DOHH2 (cell line): Measurements from ENCODE around the gene POFUT2.

Source experiments
- H3F3A ChIP-seq: fragments of 200-600 bp; sonication (generic), shearing (Covaris generic); 2 replicates; pipeline ENCODE4 v1.6.0; 2016; ENCODE audit warnings: antibody characterized with exemption, mild to moderate bottlenecking; ENCODE audit not compliant: control insufficient read depth, insufficient read depth
- H3K27ac ChIP-seq: fragments of 200-600 bp; sonication (generic); 2 replicates; pipeline ENCODE4 v1.5.1; 2014; ENCODE audit warnings: low read depth, mild to moderate bottlenecking, low read length, moderate library complexity
- H3K27me3 ChIP-seq: fragments of 200-600 bp; sonication (generic); 2 replicates; pipeline ENCODE4 v1.6.1; 2014; ENCODE audit warnings: mild to moderate bottlenecking, low read length, mixed read lengths; ENCODE audit not compliant: control insufficient read depth
- H3K36me3 ChIP-seq: fragments of 200-600 bp; sonication (generic); 2 replicates; pipeline ENCODE4 v1.6.1; 2014; ENCODE audit warnings: mild to moderate bottlenecking, low read length, moderate library complexity, mixed read lengths; ENCODE audit not compliant: control insufficient read depth
- H3K4me1 ChIP-seq: fragments of 200-600 bp; sonication (generic); 2 replicates; pipeline ENCODE4 v1.6.1; 2014; ENCODE audit warnings: mild to moderate bottlenecking, low read length, mixed read lengths; ENCODE audit not compliant: control insufficient read depth
- H3K4me2 ChIP-seq: fragments of 200-600 bp; sonication (generic); 2 replicates; pipeline ENCODE4 v1.6.0; 2014; ENCODE audit warnings: mild to moderate bottlenecking, low read length, moderate library complexity
- H3K4me3 ChIP-seq: fragments of 200-600 bp; sonication (generic); 2 replicates; pipeline ENCODE4 v1.5.1; 2014; ENCODE audit warnings: mild to moderate bottlenecking, low read length, mixed read lengths
- H3K79me2 ChIP-seq: fragments of 200-600 bp; sonication (generic); 2 replicates; pipeline ENCODE4 v1.6.1; 2014; ENCODE audit warnings: mild to moderate bottlenecking, low read length, mixed read lengths; ENCODE audit not compliant: control insufficient read depth
- H3K9me2 ChIP-seq: fragments of 200-600 bp; sonication (generic); replicated peaks from 2 replicates; pipeline ENCODE4 v1.6.1; 2014; ENCODE audit warnings: mild to moderate bottlenecking, low read length, mixed read lengths; ENCODE audit not compliant: control insufficient read depth
- H3K9me3 ChIP-seq: fragments of 200-600 bp; sonication (generic); 2 replicates; pipeline ENCODE4 v1.6.1; 2014; ENCODE audit warnings: antibody characterized with exemption, low read length, mixed read lengths; ENCODE audit not compliant: control insufficient read depth, insufficient read depth
- H4K20me1 ChIP-seq: fragments of 200-600 bp; sonication (generic); 2 replicates; pipeline ENCODE4 v1.6.0; 2014; ENCODE audit warnings: low read depth, mild to moderate bottlenecking, antibody characterized with exemption, low read length, moderate library complexity; ENCODE audit not compliant: control insufficient read depth, insufficient read depth
- CTCF ChIP-seq: fragments of 200-600 bp; sonication (generic); IDR thresholded peaks from one replicate; pipeline ENCODE4 v1.5.1; 2014; ENCODE audit warnings: antibody characterized with exemption, mild to moderate bottlenecking, low read depth, low read length; ENCODE audit not compliant: poor library complexity, severe bottlenecking
- EZH2phosphoT487 ChIP-seq: fragments of 200-600 bp; sonication (generic); IDR thresholded peaks from 2 replicates; pipeline ENCODE4 v1.6.1; 2017; ENCODE audit warnings: borderline replicate concordance, mild to moderate bottlenecking, antibody characterized with exemption, low read length, moderate library complexity, mixed read lengths

POFUT2 gene

GRCh38 chr21:45228656-45229240 is 58.9 kb downstream of the POFUT2 start:
- H3K27me3 ChIP-seq, result peaks cover 3% of the 10 kb centered on the region; the same call in 1 of the 2 replicates
- H3K9me2 ChIP-seq, result no peaks in the 10 kb centered on the region
- no peak overlapping the region for H3K27ac ChIP-seq
- H3K4me3 ChIP-seq, result no peak overlapping the region
- H3K4me1 ChIP-seq, result no peaks in the 10 kb centered on the region
- TF ChIP-seq EZH2phosphoT487 (no peak), CTCF (no peak)
- no peak overlapping the region for H3K4me2 ChIP-seq
- H3K9me3 ChIP-seq, result no peaks in the 10 kb centered on the region
- H3F3A ChIP-seq, result no peaks in the 10 kb centered on the region
- no peaks in the 10 kb centered on the region for H3K79me2 ChIP-seq
- no peaks in the 10 kb centered on the region for H3K36me3 ChIP-seq
- no peaks in the 10 kb centered on the region for H4K20me1 ChIP-seq

GRCh38 chr21:45228171-45228641 is 59.5 kb downstream of the POFUT2 start:
- Histone ChIP-seq H3F3A (no peaks in the 10 kb centered on the region), H3K4me3 (no peak overlapping the region), H3K9me3 (no peaks in the 10 kb centered on the region), H4K20me1 (no peaks in the 10 kb centered on the region), H3K4me2 (no peak overlapping the region), H3K79me2 (no peaks in the 10 kb centered on the region), H3K4me1 (no peaks in the 10 kb centered on the region), H3K36me3 (no peaks in the 10 kb centered on the region), H3K27me3 (peaks cover 3% of the 10 kb centered on the region; the same call in 1 of the 2 replicates), H3K27ac (no peak overlapping the region), H3K9me2 (no peaks in the 10 kb centered on the region)
- TF ChIP-seq EZH2phosphoT487, result no peak
- no peak for TF ChIP-seq CTCF

- H3K4me2 ChIP-seq, result no peak overlapping the region
- H3K9me2 ChIP-seq, result no peaks in the 10 kb centered on the region
- peaks cover 3% of the 10 kb centered on the region; the same call in 1 of the 2 replicates for H3K27me3 ChIP-seq
- no peaks in the 10 kb centered on the region for H4K20me1 ChIP-seq
- no peak overlapping the region for H3K27ac ChIP-seq
- no peaks in the 10 kb centered on the region for H3K79me2 ChIP-seq
- no peaks in the 10 kb centered on the region for H3F3A ChIP-seq
- no peaks in the 10 kb centered on the region for H3K9me3 ChIP-seq
- H3K36me3 ChIP-seq, result no peaks in the 10 kb centered on the region
- no peaks in the 10 kb centered on the region for H3K4me1 ChIP-seq
- no peak for TF ChIP-seq CTCF
- TF ChIP-seq EZH2phosphoT487, result no peak
- no peak overlapping the region for H3K4me3 ChIP-seq
Measured at GRCh38 chr21:45227735-45228134, 60.0 kb downstream of the POFUT2 start.
